HK-2 (cell line): Measurements from ENCODE around the gene MAML1.

Experiments
- DNase-seq: peaks from one replicate; pipeline ENCODE4 v3.0.0-alpha.2; 2018; ENCODE audit not compliant: unreplicated experiment

MAML1 gene

DNA sequence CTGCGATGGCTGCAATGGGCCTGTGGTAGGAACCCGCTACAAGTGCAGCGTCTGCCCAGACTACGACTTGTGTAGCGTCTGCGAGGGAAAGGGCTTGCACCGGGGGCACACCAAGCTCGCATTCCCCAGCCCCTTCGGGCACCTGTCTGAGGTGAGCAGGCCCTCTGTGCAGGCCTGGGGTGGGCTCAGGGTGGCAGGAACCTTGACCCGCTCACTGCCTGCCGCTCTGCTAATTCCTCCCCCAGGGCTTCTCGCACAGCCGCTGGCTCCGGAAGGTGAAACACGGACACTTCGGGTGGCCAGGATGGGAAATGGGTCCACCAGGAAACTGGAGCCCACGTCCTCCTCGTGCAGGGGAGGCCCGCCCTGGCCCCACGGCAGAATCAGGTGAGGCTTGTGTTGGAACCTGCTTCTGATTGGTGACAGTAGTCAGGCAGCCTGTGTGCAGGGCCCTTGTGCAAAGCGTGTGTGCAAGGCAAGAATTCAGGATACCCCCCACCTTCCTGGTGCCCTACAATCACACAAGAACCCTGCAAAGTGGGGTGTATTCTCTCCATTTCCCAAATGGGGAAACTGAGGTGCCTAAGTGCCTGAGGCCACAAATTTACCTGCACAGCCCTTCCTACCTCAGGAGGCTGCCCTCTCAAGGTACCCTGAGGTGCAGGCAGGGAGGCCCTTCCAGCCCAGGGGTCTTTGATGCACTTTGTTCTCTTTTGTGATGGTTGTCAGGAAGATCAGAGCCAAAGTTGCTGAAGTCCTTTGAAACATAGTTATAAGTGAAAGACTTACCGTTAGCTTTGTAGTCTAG, 91.5 kb downstream of the MAML1 start:
- no peak for DNase-seq

DNA sequence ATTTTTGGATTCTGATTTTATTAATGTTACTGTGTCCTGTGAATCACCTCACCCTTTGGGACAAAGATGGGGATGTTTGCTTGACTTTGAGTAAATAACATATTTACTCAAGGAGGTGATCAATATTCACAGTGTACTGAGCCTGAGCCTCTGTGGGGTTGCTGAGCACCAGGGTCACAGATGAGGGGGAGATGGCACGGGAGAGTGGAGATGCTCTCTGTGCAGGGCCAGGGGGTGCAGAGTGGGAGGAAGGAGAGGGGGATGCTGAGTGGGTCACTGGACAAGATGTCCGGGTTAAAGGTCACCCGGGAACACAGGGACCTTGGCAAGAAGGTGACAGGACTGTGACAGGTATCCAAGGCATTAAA, 92.1 kb downstream of the MAML1 start:
- no peak for DNase-seq

DNA sequence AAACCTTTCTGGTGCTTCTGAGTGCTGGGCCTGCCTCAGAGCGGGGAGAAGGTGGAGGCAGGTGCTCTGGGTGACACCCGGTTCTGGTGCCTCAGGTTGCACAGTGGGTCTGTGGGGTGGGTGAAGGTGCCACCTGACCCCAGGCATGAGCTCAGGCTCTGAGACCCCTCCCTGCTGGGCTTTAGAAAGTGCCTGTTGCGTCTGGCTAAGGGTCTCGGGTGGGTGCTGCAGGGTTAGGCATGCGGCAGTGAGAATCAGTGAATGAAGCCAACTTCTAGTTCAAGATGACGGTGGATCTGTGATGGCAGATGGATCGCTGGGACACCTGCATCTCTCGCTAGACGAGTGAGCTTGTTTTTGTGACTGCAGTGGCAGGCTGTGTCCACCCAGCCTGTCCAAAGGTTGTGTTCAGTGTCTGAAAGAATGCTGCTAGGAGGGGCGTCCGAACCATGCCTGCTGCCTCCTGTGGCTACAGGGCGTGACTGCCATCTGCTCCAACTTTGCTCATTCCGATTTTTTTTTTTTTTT, 93.1 kb downstream of the MAML1 start:
- no peak for DNase-seq
